Type B pancreatic cell (in vitro differentiated cells): ENCODE data around the gene NPAS1. TPM values are rescaled to one million over a fixed set of nuclear protein-coding genes. Genes with fewer than 3 reads are reported as not detected.

Source experiments
- DNase-seq: peaks from one replicate; pipeline ENCODE4 v3.0.0; 2021; ENCODE audit warnings: mixed read lengths; ENCODE audit not compliant: unreplicated experiment; ENCODE audit errors: extremely low spot score
- H3K27ac Mint-ChIP-seq: 2 replicates; pipeline ENCODE4 v1.8.0; 2021; ENCODE audit warnings: mild to moderate bottlenecking, mixed read lengths
- H3K27me3 Mint-ChIP-seq: 2 replicates; pipeline ENCODE4 v1.8.0; 2021; ENCODE audit warnings: mixed read lengths
- H3K36me3 Mint-ChIP-seq: 2 replicates; pipeline ENCODE4 v1.8.0; 2021; ENCODE audit warnings: mixed read lengths
- H3K4me1 Mint-ChIP-seq: one replicate; pipeline ENCODE4 v1.8.0; 2021; ENCODE audit warnings: mixed read lengths; ENCODE audit not compliant: unreplicated experiment
- H3K4me3 Mint-ChIP-seq: 2 replicates; pipeline ENCODE4 v1.8.0; 2021; ENCODE audit warnings: mild to moderate bottlenecking, mixed read lengths
- H3K9me3 Mint-ChIP-seq: 2 replicates; pipeline ENCODE4 v1.8.0; 2021; ENCODE audit warnings: mixed read lengths
- total RNA-seq: library from RNA; stranded (reverse); gene quantifications from 2 replicates; pipeline ENCODE4 v1.2.1, GENCODE V29; 2021; ENCODE audit warnings: low replicate concordance
- TF ChIP-seq, protein P1 (sequence below): fragments of 200-600 bp; sonication (generic); conservative IDR thresholded peaks from 2 replicates; pipeline ENCODE4 v1.5.0; 2021; ENCODE audit warnings: antibody characterized with exemption, mild to moderate bottlenecking

The NPAS1 gene
- total RNA-seq, 1 donor from 2014 or later: 3.6 TPM

DNA sequence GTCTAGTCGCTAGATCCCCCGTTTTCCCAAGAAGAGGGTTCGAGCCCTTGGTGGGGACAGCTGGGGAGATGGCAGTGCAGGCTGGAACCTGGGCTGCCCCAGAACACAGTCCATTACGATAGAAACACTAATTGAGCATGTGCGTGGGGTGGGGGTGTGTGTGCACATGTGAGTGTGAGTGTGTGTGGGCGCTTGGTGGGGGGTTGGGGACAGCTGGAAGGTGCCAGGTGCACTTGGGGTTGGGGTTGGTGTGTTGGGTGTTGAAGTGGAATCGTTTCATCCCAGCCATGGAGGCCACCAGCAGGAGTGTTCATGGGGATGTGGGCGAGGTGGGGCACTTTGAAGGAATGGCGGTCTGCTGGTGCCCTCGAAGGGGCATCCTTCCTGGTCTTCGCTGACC, 18.1 kb upstream of the NPAS1 start:
- no peak for DNase-seq
- Mint-ChIP-seq H3K4me1 (peaks cover 4% of the 10 kb centered on the region), H3K9me3 (no peaks in the 10 kb centered on the region), H3K4me3 (no peak overlapping the region), H3K27me3 (no peaks in the 10 kb centered on the region), H3K27ac (no peak overlapping the region), H3K36me3 (peaks cover 3% of the 10 kb centered on the region)
- TF ChIP-seq, protein P1, sequence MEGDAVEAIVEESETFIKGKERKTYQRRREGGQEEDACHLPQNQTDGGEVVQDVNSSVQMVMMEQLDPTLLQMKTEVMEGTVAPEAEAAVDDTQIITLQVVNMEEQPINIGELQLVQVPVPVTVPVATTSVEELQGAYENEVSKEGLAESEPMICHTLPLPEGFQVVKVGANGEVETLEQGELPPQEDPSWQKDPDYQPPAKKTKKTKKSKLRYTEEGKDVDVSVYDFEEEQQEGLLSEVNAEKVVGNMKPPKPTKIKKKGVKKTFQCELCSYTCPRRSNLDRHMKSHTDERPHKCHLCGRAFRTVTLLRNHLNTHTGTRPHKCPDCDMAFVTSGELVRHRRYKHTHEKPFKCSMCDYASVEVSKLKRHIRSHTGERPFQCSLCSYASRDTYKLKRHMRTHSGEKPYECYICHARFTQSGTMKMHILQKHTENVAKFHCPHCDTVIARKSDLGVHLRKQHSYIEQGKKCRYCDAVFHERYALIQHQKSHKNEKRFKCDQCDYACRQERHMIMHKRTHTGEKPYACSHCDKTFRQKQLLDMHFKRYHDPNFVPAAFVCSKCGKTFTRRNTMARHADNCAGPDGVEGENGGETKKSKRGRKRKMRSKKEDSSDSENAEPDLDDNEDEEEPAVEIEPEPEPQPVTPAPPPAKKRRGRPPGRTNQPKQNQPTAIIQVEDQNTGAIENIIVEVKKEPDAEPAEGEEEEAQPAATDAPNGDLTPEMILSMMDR: no peak

DNA sequence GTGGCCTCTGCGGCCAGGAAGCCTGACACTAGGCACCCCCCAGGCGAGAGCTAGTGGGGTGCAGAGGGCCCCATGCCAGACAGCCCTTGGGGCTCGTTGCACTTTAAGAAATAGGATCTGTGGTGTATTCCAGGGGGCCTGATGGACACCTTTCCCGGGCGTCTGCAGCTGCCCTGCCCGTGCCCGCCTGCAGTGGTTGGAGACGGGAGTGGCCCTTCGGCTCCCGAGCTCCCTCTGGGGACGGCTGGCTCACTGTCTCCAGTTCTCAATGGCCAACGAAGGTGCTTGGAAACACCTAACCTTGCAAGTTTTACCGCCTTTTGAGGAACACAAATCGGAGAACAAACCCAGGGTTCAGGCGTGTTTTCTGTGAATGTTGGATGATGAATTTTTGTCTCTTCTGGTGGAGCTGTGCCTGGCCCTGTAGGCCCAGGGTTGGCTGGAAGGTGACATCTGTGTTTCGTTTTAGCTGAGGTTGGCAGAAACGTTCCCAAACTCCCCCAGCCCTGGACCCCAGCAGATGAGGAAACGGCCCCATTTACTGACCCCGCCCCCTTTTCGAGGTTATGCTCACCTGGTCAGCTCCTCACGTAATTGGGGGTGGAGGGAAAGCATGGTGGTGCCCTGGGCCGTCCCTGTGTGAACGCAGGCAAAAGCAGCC, 17.4 kb upstream of the NPAS1 start:
- no peak overlapping the region for H3K4me3 Mint-ChIP-seq
- TF ChIP-seq, protein P1: no peak
- H3K4me1 Mint-ChIP-seq: peaks cover 4% of the 10 kb centered on the region
- no peak overlapping the region for H3K27ac Mint-ChIP-seq
- no peaks in the 10 kb centered on the region for H3K9me3 Mint-ChIP-seq
- DNase-seq: no peak
- H3K36me3 Mint-ChIP-seq: peaks cover 3% of the 10 kb centered on the region
- no peaks in the 10 kb centered on the region for H3K27me3 Mint-ChIP-seq

DNA sequence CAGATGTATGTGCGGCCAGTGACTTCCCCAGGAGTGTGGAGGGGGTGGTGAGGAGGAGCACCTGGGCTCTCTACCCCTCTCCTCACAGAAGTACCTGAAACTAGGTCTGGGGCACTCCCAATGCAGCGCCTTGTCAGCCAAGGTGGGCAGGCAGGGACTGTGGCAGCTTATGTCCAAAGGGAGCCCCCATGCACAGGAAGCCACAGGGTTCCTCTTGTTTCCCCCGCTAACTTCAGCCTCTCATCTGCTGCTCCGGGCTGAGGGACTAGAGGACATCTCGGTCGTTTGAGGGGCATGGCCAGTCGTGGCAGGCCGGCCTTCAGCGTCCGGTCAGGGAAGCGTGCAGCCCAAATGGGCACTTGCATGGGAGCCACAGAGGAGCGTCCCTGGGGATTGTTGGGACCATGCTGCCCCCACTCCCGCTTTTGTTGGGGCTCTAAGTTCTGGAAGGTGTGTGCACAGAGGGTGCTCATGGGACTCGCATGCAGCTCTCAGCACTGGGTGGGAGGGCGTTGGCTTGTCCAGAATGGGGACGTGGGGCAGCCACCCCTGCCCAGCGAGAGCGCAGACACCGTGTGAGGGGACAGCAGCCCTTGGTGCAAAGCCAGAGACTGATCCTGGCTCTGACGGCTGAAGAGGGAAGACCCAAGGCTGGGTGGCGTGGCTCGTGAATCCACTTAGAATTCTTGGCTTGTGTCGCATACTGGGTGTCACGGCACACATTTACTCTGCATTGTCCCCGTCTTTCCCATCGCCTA, 16.6 kb upstream of the NPAS1 start:
- Mint-ChIP-seq H3K9me3 (no peaks in the 10 kb centered on the region), H3K4me3 (no peak overlapping the region), H3K27ac (no peak overlapping the region), H3K4me1 (peaks cover 4% of the 10 kb centered on the region), H3K27me3 (no peaks in the 10 kb centered on the region), H3K36me3 (peaks cover 7% of the 10 kb centered on the region)
- no peak for DNase-seq
- TF ChIP-seq, protein P1: no peak

DNA sequence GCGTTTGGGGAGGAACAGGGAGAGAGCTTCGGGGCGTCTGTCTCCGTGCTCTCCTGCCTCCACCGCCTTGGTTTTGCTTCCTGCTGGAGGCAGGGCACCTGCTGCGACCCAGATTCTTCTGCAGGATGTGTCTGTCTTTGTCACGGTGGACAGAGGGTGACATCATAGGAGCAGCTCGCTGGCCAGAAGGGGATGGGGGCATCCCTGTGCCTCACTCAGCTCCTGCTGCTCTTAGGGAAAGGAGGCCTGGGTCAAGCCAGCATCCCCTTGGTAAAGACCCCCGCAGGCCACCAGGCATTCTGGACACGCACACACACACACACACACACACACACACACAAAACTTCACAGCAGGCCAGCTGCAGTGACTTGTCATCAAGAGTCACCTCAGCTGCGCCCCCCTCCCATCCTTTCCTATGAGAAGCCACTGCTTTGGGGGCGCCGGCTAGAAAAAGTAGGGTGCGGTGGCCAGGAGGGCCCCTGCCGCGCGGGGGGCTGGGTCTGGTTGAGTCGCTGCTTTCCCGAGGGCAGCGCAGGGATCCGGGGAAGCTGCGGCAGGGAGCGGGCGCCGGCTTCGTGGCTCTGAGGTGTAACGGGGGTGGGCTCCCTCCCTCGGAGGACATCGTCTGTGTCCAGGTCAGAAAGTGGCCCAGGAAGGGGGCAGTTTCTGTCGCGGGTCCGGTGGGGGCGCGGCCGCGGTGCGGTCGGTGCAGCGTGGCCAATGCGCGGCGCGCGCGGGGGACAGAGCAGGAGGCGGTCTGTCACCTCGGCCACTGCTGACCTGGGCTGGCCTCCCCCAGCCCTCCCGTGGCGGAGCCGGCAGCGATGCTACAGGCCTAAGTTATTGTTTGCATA, 15.8 kb upstream of the NPAS1 start:
- H3K4me3 Mint-ChIP-seq: no peak overlapping the region
- DNase-seq: no peak
- H3K27me3 Mint-ChIP-seq: no peaks in the 10 kb centered on the region
- no peaks in the 10 kb centered on the region for H3K9me3 Mint-ChIP-seq
- TF ChIP-seq, protein P1: no peak
- H3K27ac Mint-ChIP-seq: no peak overlapping the region
- peaks cover 4% of the 10 kb centered on the region for H3K4me1 Mint-ChIP-seq
- H3K36me3 Mint-ChIP-seq: peaks cover 8% of the 10 kb centered on the region

DNA sequence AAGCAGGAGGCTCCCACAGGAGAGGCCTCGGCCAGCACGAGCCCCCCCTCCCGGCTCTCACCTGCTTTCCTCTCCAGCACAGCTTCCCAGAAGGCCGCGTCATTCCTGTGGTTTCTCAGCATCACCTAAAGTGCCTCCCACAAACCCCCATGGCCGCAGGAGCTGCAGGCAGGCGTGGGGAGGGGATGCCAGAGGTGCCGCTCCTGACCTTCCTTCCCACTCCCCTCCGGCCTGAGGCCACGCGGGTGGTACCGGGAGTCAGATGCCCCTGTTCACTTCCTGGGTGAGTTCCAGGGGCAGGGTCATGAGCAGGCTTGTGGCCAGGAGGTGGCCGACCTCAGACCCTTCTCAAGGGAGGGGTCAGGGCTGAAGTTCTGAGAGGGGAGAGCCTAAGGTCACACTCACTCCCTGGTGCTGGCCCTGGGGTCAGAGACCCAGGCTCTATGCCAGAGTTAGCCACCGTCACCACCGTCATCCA, 14.4 kb upstream of the NPAS1 start:
- no peak overlapping the region for H3K4me3 Mint-ChIP-seq
- no peaks in the 10 kb centered on the region for H3K9me3 Mint-ChIP-seq
- H3K27me3 Mint-ChIP-seq: no peaks in the 10 kb centered on the region
- TF ChIP-seq, protein P1: no peak
- no peak for DNase-seq
- H3K4me1 Mint-ChIP-seq: peaks cover 4% of the 10 kb centered on the region
- H3K27ac Mint-ChIP-seq: no peak overlapping the region
- H3K36me3 Mint-ChIP-seq: peaks cover 8% of the 10 kb centered on the region
